Stimulated activated CD8-positive, alpha-beta memory T cell treated with anti-CD3 and anti-CD28 coated beads, Interleukin-2, amount 100 ng/mL, for 48 hours (primary cell): ENCODE data around the gene DNMT1.

Experiments
- DNase-seq, 2 donors: peaks; one replicate each; pipeline ENCODE4 v3.0.0-alpha.2; 2020; ENCODE audit warnings: low read depth in 2 of 2

Gene DNMT1

DNA sequence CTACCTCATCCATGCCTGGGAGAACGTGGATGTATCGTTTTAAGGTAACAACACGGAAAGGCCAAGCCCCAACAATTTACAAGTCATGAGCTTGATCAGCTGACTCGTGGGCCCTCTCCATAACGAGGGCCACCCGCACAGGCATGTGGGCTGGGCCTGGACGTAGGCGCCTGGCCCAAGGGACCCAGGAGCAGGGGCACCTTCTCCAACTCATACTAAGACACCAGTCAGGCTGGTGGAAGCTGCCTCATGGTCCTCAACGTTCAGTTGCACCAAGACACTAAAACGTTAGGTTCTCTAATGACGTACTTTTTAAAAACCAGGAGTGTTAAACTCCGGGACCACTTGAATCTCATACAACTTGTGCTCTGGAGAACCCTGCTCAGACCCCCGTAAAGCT is 53.3 kb downstream of the DNMT1 start:
- no peak for DNase-seq

GRCh38 chr19:10139952-10140351 is 54.8 kb downstream of the DNMT1 start:
- DNase-seq, result no peak

DNA sequence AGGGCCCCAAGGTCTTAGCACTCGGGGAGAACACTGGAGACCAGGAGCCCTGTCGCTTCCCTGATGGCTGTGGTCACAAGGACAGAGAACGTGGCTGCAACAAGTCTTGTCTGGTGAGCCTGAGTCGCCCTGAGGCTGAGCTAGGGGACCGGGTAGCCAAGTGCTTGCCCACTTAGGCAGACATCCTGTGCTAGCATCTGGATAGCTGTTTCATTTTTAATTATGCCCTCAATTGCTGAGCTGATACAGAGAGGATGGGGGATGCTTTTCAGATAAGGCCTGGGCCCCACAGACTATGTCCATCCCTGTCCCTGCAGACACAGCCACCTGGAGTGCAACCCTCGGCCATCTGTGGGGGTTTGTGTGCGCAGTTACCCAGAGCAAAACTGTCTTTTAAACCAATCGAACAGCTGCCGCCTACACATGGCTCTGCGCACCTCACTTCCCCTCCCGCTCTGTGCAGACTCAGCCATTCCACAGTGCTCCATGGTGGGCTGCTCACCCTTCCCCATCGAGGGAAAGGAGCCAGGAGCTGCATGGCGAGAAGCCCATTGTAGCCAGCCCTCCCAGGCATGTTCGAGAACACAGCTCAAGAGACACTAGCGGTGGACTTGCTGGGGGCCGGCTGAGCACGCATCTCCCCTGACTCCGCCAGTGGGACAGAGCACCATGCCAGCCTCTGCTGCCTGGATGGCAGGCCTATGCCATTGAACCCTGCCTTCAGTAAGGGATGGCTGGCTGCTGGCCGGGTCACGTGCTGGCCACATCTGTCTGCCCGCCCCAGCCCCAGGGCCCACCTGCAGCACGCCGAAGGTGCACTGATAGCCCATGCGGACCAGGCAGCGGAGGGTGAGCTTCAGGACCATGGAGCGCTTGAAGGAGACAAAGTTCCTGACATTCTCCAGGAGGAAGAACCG is 55.6 kb downstream of the DNMT1 start:
- DNase-seq, result no peak

GRCh38 chr19:10137751-10138682 is 56.7 kb downstream of the DNMT1 start:
- no peak for DNase-seq

GRCh38 chr19:10136936-10137335 is 57.8 kb downstream of the DNMT1 start:
- DNase-seq, result no peak

- no peak for DNase-seq
These were observed 59.0 kb downstream of the DNMT1 start for GRCh38 chr19:10135551-10136334.

DNA sequence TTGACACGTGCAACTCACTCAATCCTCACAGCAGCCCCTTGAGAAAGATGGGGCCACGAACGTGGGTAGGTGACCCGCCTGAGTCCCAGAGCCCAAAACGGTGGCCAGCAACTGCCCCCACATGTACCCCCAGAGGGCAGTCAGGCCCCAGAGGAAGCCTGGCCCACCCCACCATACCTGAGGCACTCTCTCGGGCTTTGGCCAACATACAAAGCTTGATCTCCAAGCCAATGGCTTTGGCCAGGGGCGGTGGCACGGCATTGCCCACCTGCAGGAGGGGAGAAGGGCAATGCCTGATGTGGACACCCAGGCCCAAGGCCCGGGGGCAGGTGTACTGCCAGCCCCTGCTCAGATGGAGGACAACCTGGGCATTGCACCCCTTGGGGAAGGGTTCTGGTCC is 60.7 kb downstream of the DNMT1 start:
- DNase-seq, result no peak

- DNase-seq, result no peak
These were observed 61.2 kb downstream of the DNMT1 start for GRCh38 chr19:10133596-10133995.

DNA sequence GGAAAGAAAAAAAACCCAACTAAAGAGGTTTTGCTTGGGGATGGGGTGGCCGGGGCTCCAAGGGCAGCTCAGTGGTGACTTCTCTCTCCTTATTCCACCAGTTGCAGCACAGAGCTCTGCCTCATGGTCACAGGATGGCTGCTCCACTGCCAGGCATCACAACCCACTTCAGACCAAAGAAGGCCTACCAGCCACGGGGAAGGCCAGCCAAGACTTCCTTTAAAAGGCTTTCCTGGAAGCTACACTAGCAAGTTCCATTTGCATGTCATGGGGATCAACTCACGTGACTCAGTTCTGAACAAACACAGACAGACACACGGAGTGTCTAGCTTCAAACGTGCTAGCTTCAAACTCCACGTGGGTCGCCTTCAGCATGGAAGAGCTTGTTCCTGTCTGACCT is 61.8 kb downstream of the DNMT1 start:
- DNase-seq, result no peak

GRCh38 chr19:10126213-10126639 is 68.5 kb downstream of the DNMT1 start:
- no peak for DNase-seq

DNA sequence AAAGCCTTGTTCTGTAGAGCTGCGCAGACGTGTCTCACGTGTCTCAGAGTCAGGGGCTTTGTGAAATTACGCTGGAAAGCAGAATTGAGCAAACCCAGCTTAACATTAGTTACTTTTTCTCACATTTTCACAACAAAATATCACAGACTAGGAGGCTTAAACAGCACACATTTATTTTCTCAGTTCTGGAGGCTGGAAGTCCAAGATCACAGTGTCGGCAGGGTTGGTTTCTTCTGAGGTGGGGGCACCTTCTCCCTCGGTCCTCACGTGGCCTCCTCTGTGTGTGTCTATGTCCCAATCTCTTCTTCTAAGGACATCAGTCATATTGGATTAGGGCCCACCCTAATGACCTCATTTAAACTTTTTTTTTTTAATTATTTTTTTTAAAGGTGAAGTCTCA is 70.3 kb downstream of the DNMT1 start:
- DNase-seq, result no peak

DNA sequence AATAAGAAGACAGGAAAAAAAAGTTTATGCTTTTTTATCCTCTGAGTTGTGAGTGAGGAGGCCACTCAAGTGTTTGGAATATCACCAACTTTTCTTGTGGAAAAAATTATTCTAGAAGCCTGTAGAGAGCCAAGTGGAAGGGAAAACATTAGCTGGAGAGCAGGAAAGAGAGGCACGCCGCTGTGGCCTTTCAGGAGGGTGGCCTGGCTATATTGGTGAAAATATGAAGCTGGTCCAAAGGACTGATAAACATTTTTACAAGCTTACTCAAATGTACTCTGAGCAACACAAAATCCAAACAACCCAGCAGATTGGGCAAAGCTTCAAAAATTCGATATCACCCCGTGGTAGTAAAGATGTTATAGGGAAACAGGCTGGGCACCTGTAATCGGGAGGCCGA is 72.7 kb downstream of the DNMT1 start:
- no peak for DNase-seq

DNA sequence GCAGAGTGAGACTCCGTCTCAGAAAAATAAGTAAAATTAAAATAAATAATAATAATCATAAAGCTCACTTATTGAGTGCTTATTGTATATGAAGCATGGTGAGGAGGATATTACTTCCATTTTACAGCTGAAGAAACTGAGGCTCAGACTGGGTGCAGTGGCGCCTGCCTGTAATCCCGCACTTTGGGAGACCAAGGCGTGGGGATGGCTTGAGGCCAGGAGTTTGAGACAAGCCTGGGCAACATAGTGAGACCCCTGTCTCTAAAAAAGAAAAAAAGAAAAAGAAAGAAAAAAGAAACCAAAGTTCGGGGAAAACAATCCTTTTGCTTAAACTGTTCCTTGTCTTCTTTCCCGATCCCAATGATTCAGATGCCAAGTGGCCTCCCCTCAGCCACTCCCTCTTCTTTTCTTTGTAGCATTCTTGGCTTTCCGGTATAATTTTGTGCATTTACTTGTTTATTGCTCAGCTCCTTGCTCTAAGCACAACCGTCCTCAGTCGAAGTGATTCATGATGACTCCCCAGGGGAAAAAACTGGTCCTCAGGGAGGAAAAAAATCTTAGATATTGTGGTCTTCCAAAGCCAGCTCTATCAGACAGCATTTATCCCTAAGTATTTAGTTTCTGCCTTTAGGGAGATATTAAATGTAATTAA is 74.1 kb downstream of the DNMT1 start:
- DNase-seq, result no peak

GRCh38 chr19:10118960-10119359 is 75.8 kb downstream of the DNMT1 start:
- no peak for DNase-seq

GRCh38 chr19:10116866-10117616 is 77.7 kb downstream of the DNMT1 start:
- no peak for DNase-seq

GRCh38 chr19:10116085-10116865 is 78.5 kb downstream of the DNMT1 start:
- no peak for DNase-seq

DNA sequence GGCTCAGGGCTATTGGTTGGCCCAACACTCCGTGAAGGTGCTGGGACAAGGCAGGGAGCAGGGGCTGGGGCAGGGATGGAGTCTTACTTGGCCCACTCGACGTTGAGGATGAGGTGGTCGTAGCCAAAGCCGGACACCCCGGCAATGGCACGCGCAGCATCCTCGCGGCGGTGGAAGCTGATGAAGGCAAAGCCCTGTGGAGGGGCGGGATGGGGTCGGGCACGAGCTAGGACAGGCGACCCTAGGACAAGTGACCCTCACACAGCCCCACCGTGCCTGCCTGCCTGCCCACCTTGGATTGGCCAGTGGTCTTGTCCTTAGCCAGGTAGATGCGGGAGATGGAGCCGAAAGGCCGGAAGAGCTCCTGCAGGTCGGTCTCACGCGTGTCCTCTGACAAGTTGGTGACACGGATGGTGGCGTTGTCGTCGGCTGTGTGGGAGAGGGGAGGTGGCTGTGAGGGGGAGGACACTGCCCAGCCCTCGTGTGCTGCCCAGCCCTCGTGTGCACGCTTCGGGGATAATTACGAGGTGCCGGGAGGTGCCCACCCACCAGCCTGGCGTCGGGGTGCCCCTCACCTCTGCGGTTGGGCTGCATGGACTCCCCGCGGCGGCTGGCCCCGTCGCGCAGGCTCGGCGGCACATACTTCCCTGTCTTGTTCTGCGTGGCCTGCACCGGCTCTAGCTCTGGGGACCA is 79.2 kb downstream of the DNMT1 start:
- DNase-seq, result no peak

DNA sequence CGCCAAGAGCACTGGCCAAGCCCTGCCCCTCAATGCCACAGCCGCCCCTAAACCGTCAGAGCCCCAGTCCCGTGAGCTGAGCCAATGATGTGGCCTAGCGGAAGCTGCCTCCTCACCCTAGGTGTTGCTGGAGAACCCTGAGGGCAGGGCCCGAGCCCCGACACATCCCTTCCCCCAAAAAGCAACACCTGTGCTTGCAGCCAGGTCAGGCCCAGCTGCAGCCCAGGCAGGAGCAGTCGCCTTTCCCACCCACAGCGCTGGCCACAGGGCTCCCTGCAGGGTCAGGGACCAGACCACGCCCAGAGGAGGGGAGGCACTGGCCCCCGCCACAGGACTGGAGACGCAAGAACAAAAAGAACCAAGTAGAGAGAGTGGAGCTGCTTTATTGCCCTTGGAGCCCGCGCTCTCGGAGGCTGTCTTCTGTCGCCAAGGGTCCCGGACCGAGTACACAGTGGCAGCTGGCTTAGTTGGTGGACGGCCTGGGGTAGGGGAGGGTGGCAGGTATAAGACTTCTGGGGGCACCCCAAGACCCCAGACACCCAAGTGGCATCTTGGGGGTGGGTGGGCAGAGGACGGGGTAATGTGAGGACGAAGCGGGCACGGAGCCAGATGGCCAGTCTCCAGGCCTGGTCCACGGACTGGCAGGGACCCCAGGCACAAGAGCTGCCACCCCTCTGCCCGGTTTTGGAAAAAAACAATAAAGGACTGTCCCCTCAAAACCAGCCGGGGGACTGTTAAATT is 79.9 kb downstream of the DNMT1 start:
- DNase-seq, result no peak
